GM23338 (cell line): ENCODE data around the gene LMNA.

Experiments
- CTCF ChIP-seq, 2 experiments: fragments of 200-600 bp in 1 of 2; sonication (generic) in 1 of 2; conservative IDR thresholded peaks; 2 replicates each; pipeline versions ENCODE4 v1.5.1 to v1.6.1; 2016 to 2017; ENCODE audit warnings: antibody characterized with exemption in 2 of 2, low read depth in 2 of 2, mild to moderate bottlenecking in 2 of 2, moderate library complexity in 1 of 2
- EZH2 ChIP-seq: fragments of 200-600 bp; sonication (generic); IDR thresholded peaks from one replicate; pipeline ENCODE4 v1.8.0; 2017; ENCODE audit warnings: antibody characterized with exemption, mild to moderate bottlenecking, low read depth; ENCODE audit not compliant: unreplicated experiment
- EZH2phosphoT487 ChIP-seq: fragments of 200-600 bp; sonication (generic); IDR thresholded peaks from one replicate; pipeline ENCODE4 v1.8.1; 2018; ENCODE audit warnings: antibody characterized with exemption; ENCODE audit not compliant: unreplicated experiment
- REST ChIP-seq: IDR thresholded peaks from one replicate; pipeline ENCODE4 v1.6.1; 2018; ENCODE audit warnings: antibody characterized with exemption; ENCODE audit not compliant: unreplicated experiment
- ZNF331 ChIP-seq: fragments of 250-450 bp; sonication (Bioruptor Pico); IDR thresholded peaks from 2 replicates; pipeline ENCODE4 v1.5.0; 2020; ENCODE audit warnings: low read depth, mild to moderate bottlenecking, moderate library complexity

- TF ChIP-seq ZNF331 (CRISPR knock-in tag): no peak
- no peak for TF ChIP-seq REST
- no peak for TF ChIP-seq CTCF (conservative IDR thresholded peaks at IDR 0.05; ENCODE audit: low read depth in 2 of 2)
- no peak for TF ChIP-seq EZH2phosphoT487
- no peak for TF ChIP-seq EZH2
Observed at GRCh38 chr1:156069490-156070455, 44.7 kb upstream of the LMNA start.
